Measurements from ENCODE around the gene DTX2.
"Not testable (repeated sequence)": the region's sequence is repeated elsewhere in the genome, so short reads cannot be mapped to it uniquely, and the experiment has no call there.

The DTX2 gene

DNA sequence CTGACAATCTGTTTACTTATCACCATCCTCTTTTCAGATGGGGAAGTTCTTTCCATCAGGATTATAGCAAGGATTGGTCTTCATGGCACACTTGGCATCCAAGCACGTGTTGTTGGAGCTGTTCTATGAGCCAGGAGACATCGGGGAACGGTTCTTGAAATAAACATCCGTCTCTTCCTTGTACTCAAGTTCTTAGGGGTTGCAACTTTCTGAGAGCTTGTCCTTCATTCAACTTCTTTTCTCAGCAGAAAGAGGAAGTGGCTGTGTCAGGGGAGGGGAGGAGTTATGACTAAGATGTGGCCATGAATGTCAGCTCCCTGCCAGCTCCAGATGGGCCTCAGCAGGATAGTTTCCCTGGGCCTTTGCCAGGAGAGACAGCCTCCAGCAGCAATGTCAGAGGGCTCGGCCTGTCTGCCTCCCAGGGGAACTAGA is 15.9 kb upstream of the DTX2 start:
- DNase-seq, result not testable (repeated sequence)

DNA sequence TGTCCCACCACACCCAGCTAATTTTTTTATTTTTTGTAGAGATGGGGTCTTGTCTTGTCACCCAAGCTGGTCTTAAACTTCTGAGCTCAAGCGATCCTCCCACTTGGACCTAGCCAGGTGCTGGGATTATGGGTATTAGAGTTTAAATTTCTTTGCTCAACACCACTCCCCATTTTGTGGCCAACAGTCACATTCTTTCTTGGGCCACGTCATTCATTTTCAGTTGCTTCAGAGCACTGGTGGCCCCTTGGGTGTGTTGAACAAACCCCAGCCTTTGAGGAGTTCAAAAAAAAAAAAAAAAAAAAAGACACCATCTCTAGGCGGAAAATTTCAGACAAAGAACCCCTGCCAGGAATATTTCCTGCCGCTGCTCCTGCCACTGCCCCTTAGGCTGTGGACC is 4.5 kb upstream of the DTX2 start:
- not testable (repeated sequence) for DNase-seq

DNA sequence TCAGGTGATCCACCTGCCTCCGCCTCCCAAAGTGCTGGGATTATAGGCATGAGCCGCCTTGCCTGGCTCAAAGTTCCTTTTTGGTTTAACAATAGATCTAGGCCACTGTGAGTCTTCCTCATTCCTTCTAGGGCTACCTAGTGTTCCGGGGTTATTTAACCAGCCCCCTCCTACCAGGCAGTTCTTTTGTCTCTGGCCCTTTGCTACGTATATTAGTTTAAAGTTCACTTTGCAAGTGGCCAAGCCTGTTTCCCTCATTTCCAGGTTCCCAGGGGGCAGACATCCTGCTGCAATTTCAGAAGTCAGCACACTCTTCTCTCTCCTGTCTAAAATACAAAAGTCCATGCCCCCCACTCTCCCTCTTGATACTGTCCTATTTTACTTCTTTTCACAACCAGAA is 3.0 kb upstream of the DTX2 start:
- not testable (repeated sequence) for DNase-seq

GRCh38 chr7:76460767-76461166 is 742 bp upstream of the DTX2 start:
- DNase-seq, result not testable (repeated sequence)

DNA sequence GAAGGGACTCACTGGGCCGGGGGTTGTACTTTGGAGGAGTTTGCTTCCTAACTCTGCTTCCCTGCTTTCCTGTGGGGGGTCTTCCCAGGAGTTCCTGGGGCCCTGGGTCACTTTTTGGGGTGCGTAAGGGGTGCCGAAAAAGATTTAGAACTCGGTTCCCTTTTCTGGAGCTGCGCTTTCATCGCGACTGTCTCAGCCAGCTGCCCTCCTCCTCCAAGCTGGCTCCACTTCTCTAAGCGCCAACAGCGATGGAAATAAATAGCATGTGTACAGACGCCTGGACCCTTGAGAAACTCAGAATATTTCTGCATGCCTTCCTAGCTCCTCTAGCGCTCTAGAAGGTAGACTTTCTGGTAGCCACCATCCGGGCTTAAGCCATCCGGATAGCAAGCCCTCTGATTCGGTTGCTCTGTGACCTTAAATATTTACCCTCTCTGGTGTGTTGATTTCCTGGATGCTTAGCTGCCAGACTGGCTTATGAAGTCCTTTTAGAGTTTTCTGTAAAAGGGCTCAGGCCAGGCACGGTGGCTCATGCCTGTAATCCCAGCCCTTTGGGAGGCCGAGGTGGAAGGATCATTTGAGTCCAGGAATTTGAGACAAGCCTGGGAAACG is 868 bp downstream of the DTX2 start:
- DNase-seq, result not testable (repeated sequence)

GRCh38 chr7:76464959-76465358 is 3.5 kb downstream of the DTX2 start:
- not testable (repeated sequence) for DNase-seq

DNA sequence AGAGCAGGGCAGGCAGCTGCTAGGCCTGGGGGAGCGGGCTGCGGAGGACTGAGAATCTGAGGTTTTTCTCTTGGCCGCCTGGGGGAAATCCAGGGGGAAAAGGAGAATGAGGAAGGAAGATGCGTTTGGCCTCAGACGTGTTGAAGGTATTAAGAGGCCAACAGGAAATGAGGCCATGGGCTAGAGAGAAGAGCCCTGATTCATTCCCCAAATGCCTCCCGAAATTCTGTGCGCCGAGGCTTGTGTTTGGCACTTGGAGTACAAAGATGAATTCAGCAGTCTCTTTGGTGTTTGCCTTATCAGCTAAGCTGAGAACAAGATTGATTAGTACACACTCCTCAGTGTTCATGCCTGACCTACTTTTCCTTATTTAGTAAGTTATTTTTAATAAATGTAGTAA is 4.4 kb downstream of the DTX2 start:
- DNase-seq, result not testable (repeated sequence)

GRCh38 chr7:76467743-76468404 is 6.4 kb downstream of the DTX2 start:
- DNase-seq, result not testable (repeated sequence)

- DNase-seq, result not testable (repeated sequence)
Measured at GRCh38 chr7:76471556-76472221, 10.2 kb downstream of the DTX2 start.

GRCh38 chr7:76473097-76473496 is 11.6 kb downstream of the DTX2 start:
- not testable (repeated sequence) for DNase-seq

- DNase-seq, result not testable (repeated sequence)
Measured at GRCh38 chr7:76476280-76476679, 14.8 kb downstream of the DTX2 start.

- DNase-seq, result not testable (repeated sequence)
Measured at GRCh38 chr7:76476742-76477474, 15.4 kb downstream of the DTX2 start.

GRCh38 chr7:76479628-76480027 is 18.1 kb downstream of the DTX2 start:
- not testable (repeated sequence) for DNase-seq

DNA sequence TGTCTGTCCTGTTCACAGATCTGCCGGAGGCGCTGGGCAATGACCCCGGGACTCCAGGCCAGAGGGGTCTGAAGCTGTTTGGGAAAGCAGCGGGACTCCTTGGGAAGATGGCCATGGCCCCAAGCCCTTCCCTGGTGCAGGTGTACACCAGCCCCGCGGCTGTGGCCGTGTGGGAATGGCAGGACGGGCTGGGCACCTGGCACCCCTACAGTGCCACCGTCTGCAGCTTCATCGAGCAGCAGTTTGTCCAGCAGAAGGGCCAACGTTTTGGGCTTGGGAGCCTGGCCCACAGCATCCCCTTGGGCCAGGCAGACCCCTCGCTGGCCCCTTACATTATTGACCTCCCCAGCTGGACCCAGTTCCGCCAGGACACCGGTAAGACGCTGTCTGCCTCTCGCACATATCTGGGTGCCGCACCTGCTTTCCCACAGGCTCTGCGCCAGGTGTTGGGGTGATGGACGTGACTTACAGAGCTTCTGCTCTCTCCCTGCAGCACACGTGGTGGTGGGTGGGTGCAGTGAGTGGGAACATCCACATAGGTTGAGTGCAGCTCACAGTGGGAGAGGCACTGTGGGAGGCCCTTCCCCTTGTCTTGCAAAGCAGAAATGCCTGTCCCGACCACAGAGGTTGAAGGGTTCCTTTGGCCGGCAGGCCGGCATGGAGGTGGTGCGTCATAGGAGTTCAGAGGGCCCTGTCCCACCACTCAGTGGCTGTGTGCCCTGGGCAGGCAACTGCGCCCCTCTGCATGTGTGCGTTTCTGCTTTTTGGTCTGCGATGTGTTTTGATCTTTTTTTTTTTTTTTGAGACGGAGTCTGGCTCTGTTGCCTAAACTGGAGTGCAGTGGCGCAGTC is 19.1 kb downstream of the DTX2 start:
- DNase-seq, result not testable (repeated sequence)

GRCh38 chr7:76482660-76483059 is 21.2 kb downstream of the DTX2 start:
- not testable (repeated sequence) for DNase-seq

- not testable (repeated sequence) for DNase-seq
Measured at GRCh38 chr7:76483081-76483480, 21.6 kb downstream of the DTX2 start.

DNA sequence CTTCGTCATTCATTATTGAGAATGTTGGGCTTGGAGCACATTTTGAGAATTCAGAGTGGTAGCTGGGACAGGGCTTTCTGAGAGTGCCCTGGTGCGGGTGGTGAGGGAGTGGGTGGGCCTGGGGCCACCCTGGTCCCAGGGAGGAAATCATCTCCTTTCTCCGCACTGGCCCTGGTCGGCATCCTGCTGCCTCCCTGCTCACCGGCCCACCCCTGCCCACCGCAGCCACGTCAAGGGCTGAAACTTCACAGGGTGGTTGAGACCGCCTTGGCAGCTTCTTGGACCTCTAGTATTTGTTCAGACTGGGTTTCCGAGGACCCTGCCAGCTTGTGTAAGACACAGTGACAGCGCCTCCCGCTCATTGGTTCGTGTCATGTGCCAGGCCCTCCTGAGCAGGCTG is 22.9 kb downstream of the DTX2 start:
- DNase-seq, result not testable (repeated sequence)

DNA sequence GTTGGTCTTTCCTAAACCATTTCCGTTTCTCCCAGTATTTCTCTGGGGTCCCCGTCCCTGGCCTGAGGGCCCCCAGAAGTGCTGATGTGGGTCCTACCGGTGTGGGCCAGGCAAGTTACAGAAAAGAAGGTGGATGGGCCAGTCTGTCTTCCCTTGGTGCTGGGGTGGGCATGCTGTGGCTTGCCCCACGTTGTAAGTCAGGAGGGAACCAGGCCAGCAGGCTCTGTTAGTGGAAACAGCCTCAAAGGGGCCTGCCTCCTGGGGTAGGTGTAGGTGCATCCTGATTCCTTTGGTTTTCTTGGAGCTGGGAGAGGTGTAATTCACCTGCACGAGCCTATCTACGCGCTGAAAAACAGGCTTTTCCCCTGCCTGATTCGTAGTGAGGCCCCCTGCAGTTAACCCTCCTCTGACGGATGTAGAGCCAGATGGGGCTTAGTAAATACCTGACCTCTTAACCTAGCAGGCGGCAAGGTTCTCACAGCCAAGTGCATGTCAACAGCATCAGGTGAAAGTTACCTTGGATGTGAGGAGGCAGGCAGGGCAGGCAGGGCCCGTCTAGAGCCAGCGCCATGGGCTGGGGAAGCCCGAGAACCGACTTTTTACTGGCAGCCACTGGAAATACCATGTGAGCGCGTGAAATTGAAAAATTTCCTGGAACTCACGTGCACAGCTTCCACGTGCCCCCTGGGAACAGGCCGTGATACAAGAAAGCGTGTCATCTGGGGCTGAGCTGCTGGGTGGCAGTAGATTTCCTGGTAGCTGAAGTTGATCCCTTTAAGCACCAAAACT is 24.5 kb downstream of the DTX2 start:
- DNase-seq, result not testable (repeated sequence)

- not testable (repeated sequence) for DNase-seq
Measured at GRCh38 chr7:76486618-76487017, 25.1 kb downstream of the DTX2 start.

DNA sequence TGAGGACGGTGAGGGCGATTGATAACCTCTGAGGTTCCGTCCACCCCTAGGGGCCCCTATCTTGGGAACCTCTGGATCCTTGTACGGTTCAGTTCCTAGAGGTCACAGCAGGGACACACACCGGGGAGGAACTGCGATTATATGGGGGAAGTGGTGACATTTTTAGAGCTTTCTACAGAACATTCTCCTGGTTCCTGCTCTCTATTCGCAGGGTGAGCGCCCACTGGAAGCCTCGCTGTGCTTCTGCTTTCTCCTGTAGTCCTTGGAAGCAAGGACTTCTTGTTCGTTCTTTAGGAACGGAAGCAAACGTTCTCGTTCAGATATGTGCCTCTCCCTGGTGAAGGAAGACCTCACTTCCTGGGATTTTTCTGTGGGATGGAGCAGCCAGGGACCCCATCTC is 26.5 kb downstream of the DTX2 start:
- not testable (repeated sequence) for DNase-seq

DNA sequence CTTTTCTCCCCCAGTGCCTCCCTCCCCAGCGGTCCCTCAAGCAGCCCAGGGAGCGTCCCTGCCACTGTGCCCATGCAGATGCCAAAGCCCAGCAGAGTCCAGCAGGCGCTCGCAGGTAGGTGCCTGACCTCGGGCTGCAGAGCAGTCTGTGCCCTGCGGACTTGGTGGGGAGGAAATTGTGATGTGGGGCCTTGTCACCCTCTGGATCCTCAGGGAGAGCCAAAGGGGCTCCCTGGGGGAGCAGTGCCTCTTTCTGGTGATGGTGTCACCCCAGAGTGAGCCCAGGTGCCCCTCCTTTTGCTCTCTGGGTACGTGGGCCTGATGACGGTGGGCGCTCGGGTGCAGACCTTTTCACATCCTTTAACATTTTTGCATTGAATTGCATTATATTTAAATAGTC is 30.6 kb downstream of the DTX2 start:
- DNase-seq, result not testable (repeated sequence)
